Embryonic facial prominence (tissue), 1 donor: Measurements from ENCODE around the gene IQCE.

ENCODE experiments used
- DNase-seq: peaks from one replicate; pipeline ENCODE4 v3.0.0-alpha.2; 2016; ENCODE audit errors: extremely low spot score

IQCE gene

GRCh38 chr7:2558629-2559282 lies at the start of gene IQCE:
TSS of gene IQCE (plus strand) at chr7:2558979. CDS start at chr7:2559182, 203 bp downstream.
- DNase-seq: peak; percentile 54

GRCh38 chr7:2509298-2509906 lies 49.4 kb upstream of the IQCE start:
- DNase-seq: no peak

GRCh38 chr7:2510130-2510776 lies 48.5 kb upstream of the IQCE start:
- no peak for DNase-seq

GRCh38 chr7:2510909-2511768 lies 47.6 kb upstream of the IQCE start:
- DNase-seq: no peak

GRCh38 chr7:2511769-2512168 lies 47.0 kb upstream of the IQCE start:
- DNase-seq: no peak

- no peak for DNase-seq
Observed at GRCh38 chr7:2512179-2512661, 46.6 kb upstream of the IQCE start.

GRCh38 chr7:2512713-2513112 lies 46.1 kb upstream of the IQCE start:
- DNase-seq: no peak

- no peak for DNase-seq
Observed at GRCh38 chr7:2513702-2514101, 45.1 kb upstream of the IQCE start.

- DNase-seq: no peak
Observed at GRCh38 chr7:2514473-2515423, 44.0 kb upstream of the IQCE start.

GRCh38 chr7:2515424-2516193 lies 43.2 kb upstream of the IQCE start:
- DNase-seq: no peak

- no peak for DNase-seq
Observed at GRCh38 chr7:2516194-2516555, 42.6 kb upstream of the IQCE start.

GRCh38 chr7:2517026-2517425 lies 41.8 kb upstream of the IQCE start:
- DNase-seq: peak; percentile 70

GRCh38 chr7:2517678-2518507 lies 40.9 kb upstream of the IQCE start:
- no peak for DNase-seq

- DNase-seq: no peak
Observed at GRCh38 chr7:2518737-2519118, 40.1 kb upstream of the IQCE start.

- DNase-seq: peak; percentile 61
Observed at GRCh38 chr7:2519119-2519930, 39.5 kb upstream of the IQCE start, which contains the start of gene LFNG. TSS of gene LFNG (plus strand) at chr7:2519774. CDS start at chr7:2519862, 88 bp downstream.

- no peak for DNase-seq
Observed at GRCh38 chr7:2520131-2520760, 38.5 kb upstream of the IQCE start.

GRCh38 chr7:2520761-2521290 lies 38.0 kb upstream of the IQCE start:
- no peak for DNase-seq

- no peak for DNase-seq
Observed at GRCh38 chr7:2521341-2521745, 37.4 kb upstream of the IQCE start.
